ACHN (cell line): ENCODE results near the gene RTL5.
"Not testable (repeated sequence)": the region's sequence is repeated elsewhere in the genome, so short reads cannot be mapped to it uniquely, and the experiment has no call there.

Experiments used
- DNase-seq: peaks from one replicate; pipeline ENCODE4 v3.0.0-alpha.2; 2015
- in situ Hi-C: cut with HindIII; loops from 2 replicates; pipeline ENCODE4 v1.10.0; 2017; ENCODE audit warnings: low sequenced_read_pairs, low pct_ligation_motif_present, low pct_unique_long_range_greater_than_20kb

The RTL5 gene

DNA sequence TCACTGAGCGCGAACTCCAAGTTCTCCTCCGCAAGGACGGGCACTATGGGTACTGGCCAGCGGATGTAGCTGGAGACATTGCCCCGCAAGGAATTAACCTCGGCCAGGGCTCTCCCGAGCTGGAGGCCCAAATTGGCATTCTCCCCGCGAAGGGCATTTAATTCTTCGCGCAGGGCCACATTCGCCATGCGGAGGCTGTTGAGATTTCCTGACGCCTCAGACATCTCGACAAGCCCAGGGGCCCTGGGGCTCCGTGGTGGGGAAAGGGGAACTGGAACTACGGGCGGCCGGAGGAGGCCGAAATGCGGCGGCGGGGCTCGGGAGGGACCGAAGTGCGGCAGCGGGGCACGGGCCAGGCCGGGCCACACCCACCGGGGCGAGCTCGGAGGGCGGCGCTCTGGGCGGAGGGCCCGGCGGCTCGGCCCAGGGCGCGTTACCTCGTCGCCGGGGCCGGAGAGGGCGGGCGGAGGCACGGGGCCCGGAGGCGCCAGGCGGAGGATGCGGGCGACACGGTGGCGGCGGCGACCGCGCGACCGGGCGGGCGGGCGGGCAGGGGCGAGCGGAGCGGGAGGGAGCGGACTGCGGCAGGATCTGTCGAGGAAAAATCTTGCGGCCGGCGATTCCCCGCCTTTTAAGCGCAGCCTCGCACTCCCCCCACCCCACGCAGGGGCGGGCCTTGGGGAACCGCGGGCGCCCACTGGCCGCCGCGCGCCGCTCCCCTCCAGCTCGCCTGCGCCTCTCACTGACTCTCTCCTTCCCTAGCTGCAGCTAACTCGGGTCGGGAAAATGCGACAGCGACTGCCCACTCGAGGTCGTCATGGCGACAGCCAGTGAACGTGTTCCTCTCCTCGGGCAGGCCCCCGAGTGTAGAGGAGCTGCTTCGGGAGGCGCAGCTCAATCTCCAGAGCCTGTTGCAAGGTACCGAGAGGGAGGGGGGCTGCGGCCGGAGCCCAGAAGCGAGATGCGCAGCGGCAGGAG is at the start of gene RTL5:
Gene RTL5 (minus strand): TSS at position 599 of the 978 bp plus-strand sequence.
- in situ Hi-C loops = no loop called here
- DNase-seq = peak; percentile 59

DNA sequence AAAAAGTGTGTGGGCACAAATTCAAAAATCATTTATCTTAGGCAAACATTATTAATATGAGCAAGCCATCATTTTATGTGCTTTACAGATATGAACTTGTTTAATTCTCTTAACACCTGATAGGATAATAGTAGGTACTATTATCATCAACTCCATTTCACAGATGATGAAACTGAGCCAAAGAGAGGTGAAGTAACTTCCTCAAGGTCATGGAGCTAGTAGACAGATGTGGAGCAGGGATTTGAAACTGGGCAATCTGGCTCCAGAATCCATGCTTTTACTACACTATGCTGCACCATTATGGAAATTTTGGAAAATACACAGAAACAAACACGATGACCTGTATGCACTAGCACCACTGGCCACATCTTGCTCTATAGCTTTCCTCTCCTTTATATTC is 48.8 kb upstream of the RTL5 start:
- in situ Hi-C loops = no loop called here
- DNase-seq = no peak

DNA sequence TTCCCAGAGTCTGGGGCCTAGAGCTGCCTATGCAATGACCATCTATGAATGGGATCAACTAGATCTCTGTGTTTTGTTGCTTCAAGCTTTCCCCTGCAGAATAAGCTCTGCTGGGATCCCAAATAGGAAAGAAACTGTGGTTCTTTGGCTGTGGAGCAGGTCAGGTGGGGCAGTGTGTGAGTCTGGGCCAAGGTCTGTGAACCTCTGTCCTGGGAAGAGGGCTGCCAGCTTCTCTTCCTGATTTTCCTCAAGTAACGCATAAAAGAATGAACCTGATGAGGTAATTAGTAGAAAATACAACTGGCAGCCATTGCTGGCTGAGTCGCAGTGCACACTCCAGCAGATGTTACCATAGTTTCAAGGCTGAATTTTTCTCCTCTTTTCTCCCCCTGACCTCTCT is 45.3 kb upstream of the RTL5 start:
- in situ Hi-C loops = no loop called here
- DNase-seq = no peak

DNA sequence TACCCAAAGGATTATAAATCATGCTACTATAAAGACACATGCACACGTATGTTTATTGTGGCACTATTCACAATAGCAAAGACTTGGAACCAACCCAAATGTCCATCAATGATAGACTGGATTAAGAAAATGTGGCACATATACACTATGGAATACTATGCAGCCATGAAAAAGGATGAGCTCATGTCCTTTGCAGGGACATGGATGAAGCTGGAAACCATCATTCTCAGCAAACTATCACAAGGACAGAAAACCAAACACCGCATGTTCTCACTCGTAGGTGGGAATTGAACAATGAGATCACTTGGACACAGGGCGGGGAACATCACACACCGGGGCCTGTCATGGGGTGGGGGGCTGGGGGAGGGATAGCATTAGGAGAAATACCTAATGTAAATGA is 44.6 kb upstream of the RTL5 start:
- in situ Hi-C loops = not testable (repeated sequence)

DNA sequence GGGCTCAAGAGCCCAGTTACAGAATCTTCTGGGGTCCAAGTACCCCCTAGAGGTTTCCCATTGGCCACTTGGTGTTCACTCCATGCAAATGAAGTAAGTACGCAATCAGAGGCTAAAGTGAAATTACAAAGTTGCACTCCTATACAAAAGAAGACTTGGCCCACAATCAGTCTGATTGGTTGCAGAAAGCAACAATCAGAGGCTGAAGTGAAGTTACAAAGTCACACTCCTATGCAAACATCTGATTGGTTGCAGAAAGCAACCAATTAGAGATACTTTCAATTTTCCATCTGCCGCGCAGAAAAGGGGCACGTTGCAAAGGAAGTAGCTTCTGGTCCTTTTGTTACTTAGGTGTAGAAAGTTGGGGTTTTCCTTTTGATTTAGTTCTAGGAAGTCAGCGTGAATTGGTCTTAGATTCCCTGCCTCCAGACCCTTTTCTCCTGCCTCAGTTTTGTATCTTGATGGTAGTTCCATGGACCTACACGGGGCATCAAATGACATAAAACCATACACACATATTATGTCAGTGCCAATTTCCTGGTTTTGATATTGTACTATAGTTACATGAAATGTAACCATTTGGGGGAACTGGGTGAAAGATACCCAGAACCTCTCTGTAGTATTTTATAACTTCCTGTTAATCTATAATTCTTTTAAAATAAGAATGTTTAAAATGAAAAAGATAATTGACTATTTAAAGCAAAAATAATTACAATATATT is 37.5 kb upstream of the RTL5 start:
- no peak for DNase-seq

More for the DNA sequence above, 44.6 kb upstream of the RTL5 start:
- not testable (repeated sequence) for DNase-seq

DNA sequence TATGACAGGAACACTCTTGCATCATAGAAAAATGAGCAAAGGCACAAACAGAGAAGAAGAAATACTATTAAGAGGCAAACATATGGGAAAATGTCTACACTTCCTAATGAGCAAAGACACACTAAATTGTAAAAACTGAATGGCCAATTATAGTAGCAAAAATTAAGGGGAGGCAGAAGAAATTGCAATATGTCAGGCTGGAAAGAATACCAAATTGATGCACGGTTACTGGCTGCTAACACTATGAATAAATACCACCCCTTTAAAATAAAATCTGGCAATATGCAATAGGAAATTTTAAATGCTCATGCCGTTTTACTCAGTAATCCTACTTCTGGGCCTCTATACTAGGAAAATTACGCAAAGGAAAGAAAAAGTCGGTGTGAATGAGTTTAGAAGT is 33.8 kb upstream of the RTL5 start:
- no peak for DNase-seq
- in situ Hi-C loops = no loop called here

More for the DNA sequence above, 37.5 kb upstream of the RTL5 start:
- in situ Hi-C loops = no loop called here

DNA sequence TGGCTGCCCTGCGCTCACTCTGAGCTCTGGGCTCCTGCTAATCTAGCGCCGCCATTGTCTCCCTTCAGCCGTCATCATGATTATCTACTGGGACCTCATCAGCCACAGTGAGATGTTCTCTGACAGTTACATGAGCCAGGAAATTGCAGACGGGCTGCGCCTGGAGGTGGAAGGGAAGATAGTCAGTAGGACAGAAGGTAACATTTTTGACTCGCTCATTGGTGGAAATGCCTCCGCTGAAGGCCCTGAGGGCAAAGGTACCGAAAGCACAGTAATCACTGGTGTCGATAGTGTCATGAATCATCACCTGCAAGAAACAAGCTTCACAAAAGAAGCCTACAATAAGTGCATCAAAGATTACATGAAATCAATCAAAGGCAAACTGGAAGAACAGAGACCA is 28.1 kb upstream of the RTL5 start:
- in situ Hi-C loops = no loop called here
- DNase-seq = no peak

DNA sequence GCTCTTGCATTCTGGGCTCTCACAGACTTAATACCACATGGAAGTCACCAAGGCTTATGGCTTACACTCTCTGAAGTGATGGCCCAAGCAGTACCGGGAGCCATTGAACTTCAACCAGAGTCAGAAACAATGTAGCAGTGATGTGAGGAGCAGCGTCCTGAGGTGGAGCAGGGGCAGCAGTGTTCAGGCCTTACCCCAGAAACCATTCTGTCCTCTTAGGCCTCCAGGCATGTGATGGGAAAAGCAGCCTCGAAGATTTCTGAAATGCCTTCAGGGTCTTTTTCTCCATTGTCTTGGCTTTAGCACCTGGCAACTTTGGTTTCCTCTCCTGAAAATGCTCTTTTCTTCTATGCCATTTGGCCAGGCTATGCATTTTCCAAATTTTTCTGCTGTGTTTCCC is 27.1 kb upstream of the RTL5 start:
- in situ Hi-C loops = no loop called here
- no peak for DNase-seq

DNA sequence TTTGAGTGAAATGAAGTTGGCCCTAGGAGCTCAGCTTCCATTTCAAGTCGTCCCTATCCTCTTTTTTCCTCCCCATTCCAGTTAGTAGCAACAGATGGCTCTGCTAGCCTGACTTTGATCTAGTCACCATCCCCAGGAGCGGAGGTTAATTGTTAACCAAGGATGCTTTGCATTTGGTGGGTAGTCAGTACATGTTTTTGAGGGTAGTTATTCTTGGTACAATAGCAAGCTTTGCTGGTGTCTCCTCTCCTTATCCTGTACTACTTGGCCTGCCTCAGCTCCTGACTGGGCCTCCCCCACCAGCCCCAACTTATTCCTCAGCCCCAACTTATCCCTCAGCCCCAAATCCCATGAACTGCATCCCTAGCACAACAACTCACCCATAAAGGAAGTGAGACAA is 14.8 kb upstream of the RTL5 start:
- no peak for DNase-seq
- in situ Hi-C loops = no loop called here

DNA sequence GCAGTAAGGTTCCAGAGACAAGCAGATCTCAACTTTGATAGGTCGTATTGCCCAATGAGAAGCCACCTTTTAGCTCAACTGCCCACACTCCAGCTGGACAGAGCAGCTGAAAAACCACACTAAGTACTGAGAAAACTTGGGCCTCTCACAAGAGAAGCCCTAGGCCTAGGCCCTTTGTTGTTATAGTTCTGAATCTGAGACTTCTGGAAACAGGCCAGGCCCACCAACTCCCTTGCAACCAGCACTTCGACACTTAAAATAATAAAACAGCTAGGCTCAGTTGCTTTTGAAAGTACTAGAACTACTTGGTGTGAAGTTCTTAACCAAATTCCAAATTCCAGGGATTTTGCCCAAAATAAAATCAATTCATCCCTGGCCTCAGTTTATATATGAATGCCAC is 13.5 kb upstream of the RTL5 start:
- DNase-seq = no peak
- in situ Hi-C loops = no loop called here

DNA sequence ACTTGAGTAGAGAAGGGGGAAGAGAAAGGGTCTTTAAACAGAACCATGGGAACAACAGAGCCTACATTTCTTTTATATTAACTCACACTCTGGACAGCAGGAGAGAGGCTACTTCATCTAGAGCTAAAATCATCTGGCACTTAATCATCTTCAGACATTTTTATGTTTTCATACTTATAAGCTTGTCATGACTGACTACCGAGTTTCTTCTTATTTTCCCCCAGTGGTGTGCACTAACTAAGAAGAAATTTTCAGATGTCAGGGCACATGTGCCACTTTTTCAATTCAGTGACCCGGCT is 11.8 kb upstream of the RTL5 start:
- no peak for DNase-seq
- in situ Hi-C loops = no loop called here

DNA sequence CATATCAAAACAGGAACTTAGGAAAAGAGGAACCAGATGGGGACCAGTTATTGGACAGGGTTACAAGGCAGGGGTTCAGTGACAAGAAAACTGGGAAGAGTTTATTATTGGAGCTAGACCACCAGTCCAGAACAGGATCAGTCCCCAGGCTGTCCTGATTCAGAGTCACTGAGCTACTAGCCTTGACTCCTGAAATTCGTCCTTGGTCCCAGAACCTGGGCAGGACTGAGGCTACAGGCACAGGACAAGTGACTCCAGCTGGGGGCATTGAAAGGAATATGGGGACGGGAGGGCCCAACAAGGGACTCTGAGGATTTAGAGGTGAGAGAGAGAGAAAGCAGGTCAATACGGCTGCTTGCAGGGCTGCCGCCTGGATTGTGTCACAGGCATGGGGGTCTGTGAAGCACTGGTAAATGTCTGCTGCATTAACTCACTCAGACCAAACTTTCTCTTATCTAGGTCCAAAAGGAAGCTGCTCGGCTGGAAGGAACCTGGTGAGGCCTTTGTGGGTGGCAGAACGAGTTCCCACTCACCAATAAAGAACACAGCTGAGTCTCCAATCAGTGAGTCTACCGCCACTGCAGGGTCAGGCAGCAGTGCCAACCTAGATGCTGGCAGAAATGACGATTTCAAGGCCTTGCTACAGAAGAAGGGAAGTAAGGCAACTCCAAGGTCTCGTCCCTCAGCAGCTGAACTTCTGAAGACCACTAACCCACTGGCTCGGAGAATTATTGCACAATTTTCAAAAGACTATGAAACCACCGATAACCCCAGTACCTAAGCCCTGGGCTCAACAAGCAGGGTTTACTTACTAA is 11.3 kb upstream of the RTL5 start:
- DNase-seq = no peak
- in situ Hi-C loops = no loop called here

DNA sequence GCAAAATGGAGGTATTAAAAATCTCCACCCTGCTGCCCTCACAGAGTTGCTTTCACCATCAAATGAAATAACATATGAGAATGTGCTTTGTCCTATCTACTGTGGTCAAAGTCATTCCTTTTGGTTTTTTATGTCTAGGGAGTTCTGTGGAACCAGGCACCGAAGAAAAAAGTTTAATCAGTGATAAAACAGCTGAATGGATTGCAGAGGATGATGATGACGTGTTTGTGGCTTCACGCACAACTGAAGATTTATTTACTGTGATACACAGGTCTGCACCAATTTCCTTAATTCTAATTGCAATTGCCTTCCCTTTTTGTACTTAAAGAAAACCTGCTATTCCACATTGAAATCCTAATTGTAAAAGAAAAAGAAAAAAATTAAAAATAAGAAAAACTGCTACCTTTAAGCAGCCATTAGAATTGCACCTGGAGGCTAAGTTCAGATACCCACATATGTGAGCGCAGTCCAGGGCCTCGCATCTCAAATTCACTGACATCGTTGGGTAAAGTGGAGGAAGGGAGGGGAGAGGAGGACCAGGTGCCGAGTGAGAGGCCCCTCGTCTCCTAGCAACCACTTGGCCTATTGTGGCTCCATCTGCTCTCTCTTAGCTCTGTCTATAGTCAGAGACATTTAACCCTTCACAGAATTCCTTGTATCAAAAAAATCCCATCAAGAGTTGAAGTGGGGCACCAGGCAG is 10.5 kb upstream of the RTL5 start:
- in situ Hi-C loops = no loop called here

DNA sequence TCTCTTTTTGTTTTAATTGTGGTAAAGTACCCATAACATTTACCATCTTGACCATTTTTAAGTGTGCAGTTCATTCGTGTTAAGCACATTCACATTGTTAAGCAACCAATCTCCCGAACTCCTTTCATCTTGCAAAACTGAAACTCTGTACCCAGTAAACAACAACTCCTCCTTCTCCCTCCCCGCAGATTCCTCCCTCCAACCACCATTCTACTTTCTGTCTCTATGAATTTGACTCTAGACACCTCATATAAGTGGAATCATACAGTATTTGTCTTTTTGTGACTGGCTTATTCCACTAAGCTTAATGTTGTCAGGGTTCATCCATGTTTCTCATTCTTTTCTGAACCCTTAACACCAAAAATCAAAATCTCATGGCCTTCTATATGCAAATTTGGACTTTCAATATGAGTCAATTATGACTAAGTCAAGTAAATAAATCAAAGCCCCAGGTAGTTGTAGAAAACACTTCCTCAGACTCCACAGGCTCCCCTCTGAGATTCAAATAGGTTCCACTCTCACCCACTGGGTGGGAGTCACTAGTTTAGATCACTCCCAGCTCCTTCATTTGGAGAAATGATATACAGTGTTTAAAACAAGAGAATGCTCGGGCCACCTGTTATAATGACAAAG is 9.8 kb upstream of the RTL5 start:
- no peak for DNase-seq

More for the DNA sequence above, 10.5 kb upstream of the RTL5 start:
- no peak for DNase-seq

DNA sequence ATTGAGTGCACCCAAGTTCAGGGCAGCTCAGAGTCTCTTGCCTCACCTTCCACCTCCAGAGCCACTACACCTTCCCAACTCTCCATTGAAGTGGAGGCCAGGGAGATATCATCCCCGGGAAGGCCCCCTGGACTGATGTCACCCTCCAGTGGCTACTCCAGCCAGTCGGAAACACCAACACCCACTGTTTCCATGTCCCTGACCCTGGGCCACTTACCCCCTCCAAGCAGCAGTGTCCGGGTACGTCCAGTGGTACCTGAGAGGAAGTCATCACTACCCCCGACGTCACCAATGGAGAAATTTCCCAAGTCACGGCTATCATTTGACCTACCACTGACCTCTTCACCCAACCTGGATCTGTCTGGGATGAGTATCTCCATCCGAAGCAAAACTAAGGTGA is 7.8 kb upstream of the RTL5 start:
- in situ Hi-C loops = no loop called here
- DNase-seq = no peak

More for the DNA sequence above, 9.8 kb upstream of the RTL5 start:
- in situ Hi-C loops = no loop called here

DNA sequence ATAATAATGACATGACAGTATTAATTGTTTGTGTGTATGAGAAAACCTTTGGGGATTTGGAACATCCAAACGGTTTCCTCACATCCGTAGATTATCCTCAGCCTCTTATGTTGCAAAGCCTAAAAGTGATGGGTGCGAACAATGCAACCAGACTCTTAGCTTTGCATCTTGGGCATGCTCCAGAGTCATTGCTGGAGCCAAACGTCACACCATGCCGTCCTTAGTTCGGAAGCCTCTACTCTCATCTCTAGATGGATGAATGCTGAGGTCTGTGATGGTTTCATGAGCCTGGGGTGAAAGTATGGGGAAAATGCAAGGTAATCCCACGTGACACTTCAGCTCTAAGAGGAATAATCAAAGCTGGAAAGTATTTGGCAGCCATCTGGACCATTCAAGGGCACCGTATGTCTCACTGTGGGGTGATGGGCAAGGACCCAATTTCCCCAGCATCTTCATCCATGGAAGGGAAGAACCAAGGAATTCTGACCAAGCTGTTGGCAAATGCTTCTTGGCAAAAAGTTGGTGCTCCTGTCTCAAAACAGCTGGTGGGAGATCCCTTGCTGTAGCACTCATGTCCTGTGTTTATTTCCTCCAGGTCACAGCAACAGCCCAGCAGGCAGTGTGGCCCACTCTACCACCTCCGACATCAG is 6.3 kb upstream of the RTL5 start:
- DNase-seq = no peak
- in situ Hi-C loops = no loop called here

DNA sequence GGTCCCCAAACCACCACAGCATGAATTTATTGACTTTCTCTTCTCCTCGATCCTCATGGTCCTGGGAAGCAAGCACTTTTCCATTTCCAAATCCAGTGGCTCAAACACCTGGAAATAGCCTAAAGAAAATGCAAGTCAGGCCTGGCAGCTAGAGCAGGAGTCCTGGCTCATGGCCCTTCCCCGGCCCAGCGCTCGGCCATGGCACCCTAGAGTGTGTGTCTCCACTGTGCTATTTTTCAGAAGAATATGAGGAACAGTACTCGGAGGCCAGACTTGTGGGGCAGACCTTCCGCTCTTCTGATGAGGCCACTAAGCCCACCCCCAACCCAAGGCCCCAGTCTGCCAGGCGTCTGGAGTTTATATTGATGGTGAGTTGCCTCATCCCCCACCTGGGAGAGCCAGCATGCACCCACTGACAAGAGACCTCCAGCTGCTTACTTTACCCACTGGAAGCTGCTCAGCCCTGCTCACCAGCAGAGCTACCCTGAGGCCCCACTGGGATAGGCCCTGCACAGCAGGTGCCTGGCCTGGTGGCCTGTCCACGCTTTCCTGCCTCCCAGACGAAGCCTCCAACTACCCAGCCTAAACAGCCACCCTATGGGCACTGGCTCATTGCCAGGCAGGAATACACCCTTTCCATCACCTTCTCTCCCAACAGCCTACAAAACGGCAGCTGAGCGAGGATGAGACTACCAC is 2.3 kb upstream of the RTL5 start:
- DNase-seq = no peak
- in situ Hi-C loops = no loop called here
